Measurements from ENCODE around the gene LPP. TPM values are rescaled to one million over a fixed set of nuclear protein-coding genes. Genes with fewer than 3 reads are reported as not detected.

Gene LPP
- total RNA-seq, 1 experiment from 2014 or later: 264 TPM

DNA sequence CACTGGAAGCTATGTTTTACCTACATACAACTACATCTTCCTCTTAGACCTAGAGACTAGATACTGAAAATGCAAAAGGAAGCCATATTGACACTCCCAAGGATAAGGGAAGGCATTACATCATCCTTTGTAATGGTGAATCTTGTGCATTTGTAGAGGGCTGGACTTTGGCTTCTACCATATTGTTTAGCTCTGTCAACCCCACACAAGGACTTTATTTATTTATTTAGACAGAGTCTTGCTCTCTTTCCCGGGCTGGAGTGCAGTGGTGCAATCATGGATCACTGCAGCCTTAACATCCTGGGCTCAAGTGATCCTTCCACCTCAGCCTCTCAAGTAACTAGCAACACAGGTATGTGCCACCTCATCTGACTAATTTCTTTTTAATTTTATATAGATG lies 686.3 kb downstream of the LPP start:
- no peak for DNase-seq
- H3K4me3 Mint-ChIP-seq (ENCODE audit: low read depth, unreplicated experiment): no peak overlapping the region
- H3K27me3 Mint-ChIP-seq (ENCODE audit: unreplicated experiment): no peaks in the 10 kb centered on the region
- TF ChIP-seq, protein P1, sequence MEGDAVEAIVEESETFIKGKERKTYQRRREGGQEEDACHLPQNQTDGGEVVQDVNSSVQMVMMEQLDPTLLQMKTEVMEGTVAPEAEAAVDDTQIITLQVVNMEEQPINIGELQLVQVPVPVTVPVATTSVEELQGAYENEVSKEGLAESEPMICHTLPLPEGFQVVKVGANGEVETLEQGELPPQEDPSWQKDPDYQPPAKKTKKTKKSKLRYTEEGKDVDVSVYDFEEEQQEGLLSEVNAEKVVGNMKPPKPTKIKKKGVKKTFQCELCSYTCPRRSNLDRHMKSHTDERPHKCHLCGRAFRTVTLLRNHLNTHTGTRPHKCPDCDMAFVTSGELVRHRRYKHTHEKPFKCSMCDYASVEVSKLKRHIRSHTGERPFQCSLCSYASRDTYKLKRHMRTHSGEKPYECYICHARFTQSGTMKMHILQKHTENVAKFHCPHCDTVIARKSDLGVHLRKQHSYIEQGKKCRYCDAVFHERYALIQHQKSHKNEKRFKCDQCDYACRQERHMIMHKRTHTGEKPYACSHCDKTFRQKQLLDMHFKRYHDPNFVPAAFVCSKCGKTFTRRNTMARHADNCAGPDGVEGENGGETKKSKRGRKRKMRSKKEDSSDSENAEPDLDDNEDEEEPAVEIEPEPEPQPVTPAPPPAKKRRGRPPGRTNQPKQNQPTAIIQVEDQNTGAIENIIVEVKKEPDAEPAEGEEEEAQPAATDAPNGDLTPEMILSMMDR (IDR thresholded peaks at IDR 0.05; ENCODE audit: unreplicated experiment): no peak
- peaks cover 3% of the 10 kb centered on the region for H3K9me3 Mint-ChIP-seq (ENCODE audit: low read depth, unreplicated experiment)
- CTCF ChIA-PET: no interaction called here
- intact Hi-C loops (cut with micrococcal nuclease; ENCODE audit: unreplicated experiment): no loop called here
- H3K36me3 Mint-ChIP-seq (ENCODE audit: insufficient read depth, unreplicated experiment): no peaks in the 10 kb centered on the region
- peak overlapping the region; percentile 5 for H3K27ac Mint-ChIP-seq (ENCODE audit: unreplicated experiment)
- BruUV-seq (replicated peaks): no TSS peak
- H3K4me1 Mint-ChIP-seq (ENCODE audit: low read depth, unreplicated experiment): no peaks in the 10 kb centered on the region

DNA sequence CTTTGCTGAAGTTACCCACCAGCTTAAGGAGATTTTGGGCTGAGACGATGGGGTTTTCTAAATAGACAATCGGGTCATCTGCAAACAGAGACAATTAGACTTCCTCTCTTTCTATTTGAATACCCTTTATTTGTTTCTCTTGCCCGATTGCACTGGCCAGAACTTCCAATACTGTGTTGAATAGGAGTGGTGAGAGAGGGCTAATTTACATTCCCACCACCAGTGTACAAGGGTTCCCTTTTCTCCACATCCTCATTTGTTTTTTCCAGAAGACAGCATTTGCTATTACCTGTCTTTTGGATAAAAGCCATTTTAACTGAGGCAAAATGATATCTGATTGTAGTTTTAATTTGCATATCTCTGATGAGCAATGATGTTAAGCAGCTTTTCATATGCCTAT lies 687.9 kb downstream of the LPP start:
- intact Hi-C loops (cut with micrococcal nuclease; ENCODE audit: unreplicated experiment): no loop called here
- BruUV-seq (replicated peaks): no TSS peak
- no peak for DNase-seq
- H3K27ac Mint-ChIP-seq (ENCODE audit: unreplicated experiment): no peak overlapping the region
- no peak overlapping the region for H3K4me3 Mint-ChIP-seq (ENCODE audit: low read depth, unreplicated experiment)
- H3K27me3 Mint-ChIP-seq (ENCODE audit: unreplicated experiment): no peaks in the 10 kb centered on the region
- no peaks in the 10 kb centered on the region for H3K4me1 Mint-ChIP-seq (ENCODE audit: low read depth, unreplicated experiment)
- peaks cover 3% of the 10 kb centered on the region for H3K9me3 Mint-ChIP-seq (ENCODE audit: low read depth, unreplicated experiment)
- H3K36me3 Mint-ChIP-seq (ENCODE audit: insufficient read depth, unreplicated experiment): no peaks in the 10 kb centered on the region
- CTCF ChIA-PET: interaction anchor here (0.7 kb wide), 1 partner anchor 199 kb away, joined by 3 read pairs; no protein-coding TSS in a partner anchor
- TF ChIP-seq, protein P1 (IDR thresholded peaks at IDR 0.05; ENCODE audit: unreplicated experiment): no peak

DNA sequence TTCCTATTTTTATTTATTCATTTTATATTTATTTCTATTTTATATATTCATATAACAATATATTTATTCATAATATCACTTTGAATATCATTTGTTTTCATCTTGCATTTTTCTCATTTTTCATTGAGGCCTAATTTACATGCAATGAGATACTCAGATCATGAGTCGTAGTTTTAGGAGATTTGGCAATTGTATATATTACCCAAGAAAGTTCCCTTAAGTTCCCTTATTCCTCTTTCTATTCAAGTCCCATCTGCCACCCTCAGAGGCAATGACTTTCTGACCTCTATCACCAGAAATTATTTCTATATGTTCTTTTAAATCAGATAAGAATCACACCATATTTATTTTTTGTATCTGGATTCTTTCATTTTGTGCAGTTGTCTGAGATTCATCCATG lies 688.7 kb downstream of the LPP start:
- H3K4me3 Mint-ChIP-seq (ENCODE audit: low read depth, unreplicated experiment): no peak overlapping the region
- H3K4me1 Mint-ChIP-seq (ENCODE audit: low read depth, unreplicated experiment): no peaks in the 10 kb centered on the region
- DNase-seq: no peak
- TF ChIP-seq, protein P1 (IDR thresholded peaks at IDR 0.05; ENCODE audit: unreplicated experiment): no peak
- no TSS peak for BruUV-seq (replicated peaks)
- intact Hi-C loops (cut with micrococcal nuclease; ENCODE audit: unreplicated experiment): no loop called here
- no peak overlapping the region for H3K27ac Mint-ChIP-seq (ENCODE audit: unreplicated experiment)
- no peaks in the 10 kb centered on the region for H3K27me3 Mint-ChIP-seq (ENCODE audit: unreplicated experiment)
- H3K9me3 Mint-ChIP-seq (ENCODE audit: low read depth, unreplicated experiment): peaks cover 3% of the 10 kb centered on the region
- CTCF ChIA-PET: interaction anchor here (0.5 kb wide), 1 partner anchor 16 kb away, joined by 3 read pairs; no protein-coding TSS in a partner anchor
- H3K36me3 Mint-ChIP-seq (ENCODE audit: insufficient read depth, unreplicated experiment): no peaks in the 10 kb centered on the region

DNA sequence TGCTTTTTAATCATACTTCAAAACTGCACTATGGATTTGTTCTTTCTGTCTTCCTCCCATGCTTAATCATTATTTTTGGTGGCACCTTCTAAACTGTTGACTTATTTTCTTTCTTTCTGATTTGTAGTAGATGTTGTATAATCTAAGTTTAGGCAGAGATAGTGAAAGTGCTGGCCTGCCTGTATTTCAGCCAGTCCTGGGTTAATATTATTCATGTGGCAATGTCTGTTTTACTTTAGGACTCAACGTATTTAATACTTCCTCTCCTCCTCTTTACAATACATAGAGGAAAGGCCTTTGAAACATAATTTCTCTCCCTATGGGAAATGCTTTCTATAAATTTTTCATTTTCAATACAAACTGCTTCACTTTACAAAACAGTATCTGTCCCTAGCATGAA lies 690.1 kb downstream of the LPP start:
- CTCF ChIA-PET: no interaction called here
- H3K27me3 Mint-ChIP-seq (ENCODE audit: unreplicated experiment): no peaks in the 10 kb centered on the region
- no TSS peak for BruUV-seq (replicated peaks)

More for the DNA sequence above, 690.1 kb downstream of the LPP start:
- intact Hi-C loops (cut with micrococcal nuclease; ENCODE audit: unreplicated experiment): no loop called here
- TF ChIP-seq, protein P1 (IDR thresholded peaks at IDR 0.05; ENCODE audit: unreplicated experiment): no peak
- no peak for DNase-seq
- Mint-ChIP-seq H3K9me3 (ENCODE audit: low read depth, unreplicated experiment) (peaks cover 3% of the 10 kb centered on the region), H3K36me3 (ENCODE audit: insufficient read depth, unreplicated experiment) (no peaks in the 10 kb centered on the region), H3K4me3 (ENCODE audit: low read depth, unreplicated experiment) (no peak overlapping the region), H3K27ac (ENCODE audit: unreplicated experiment) (no peak overlapping the region), H3K4me1 (ENCODE audit: low read depth, unreplicated experiment) (no peaks in the 10 kb centered on the region)
